Measurements from ENCODE around the gene SOWAHA. TPM values are rescaled to one million over a fixed set of nuclear protein-coding genes. Genes with fewer than 3 reads are reported as not detected.

Gene SOWAHA
- total and polyA plus RNA-seq, 2 donors (not counting 3 experiments of a cell fraction or from before 2014, with no cell fraction given) = not detected

GRCh38 chr5:132799392-132799791, 13.7 kb upstream of the SOWAHA start:
- Histone ChIP-seq H3K27me3 (ENCODE audit: control insufficient read depth in 2 of 2, insufficient read depth in 2 of 2, low read length in 2 of 2) (peaks cover 12 to 22% of the 10 kb centered on the region in 2 experiments), H3K27ac (ENCODE audit: insufficient read depth, low read depth, low read length) (no peak overlapping the region), H3K9me3 (replicated peaks; ENCODE audit: control insufficient read depth, insufficient read depth, low read length) (no peaks in the 10 kb centered on the region), H2AFZ (ENCODE audit: low read depth, low read length) (no peak overlapping the region), H3K4me1 (ENCODE audit: control insufficient read depth, extremely low read depth, insufficient read depth, low read length) (no peaks in the 10 kb centered on the region), H3K9me1 (replicated peaks; ENCODE audit: control insufficient read depth, extremely low read depth, insufficient read depth, low read length) (no peaks in the 10 kb centered on the region), H3K79me2 (ENCODE audit: control insufficient read depth, insufficient read depth, low read length) (no peaks in the 10 kb centered on the region), H3K4me3 (replicated peaks in 1 of 3; ENCODE audit: insufficient read depth in 1 of 3, low read depth in 1 of 3, low read length in 3 of 3) (no peak overlapping the region), H3K36me3 (ENCODE audit: control insufficient read depth in 2 of 2, extremely low read depth in 1 of 2, insufficient read depth in 2 of 2, low read length in 2 of 2) (no peaks in the 10 kb centered on the region), H4K20me1 (replicated peaks; ENCODE audit: control insufficient read depth, extremely low read depth, insufficient read depth, low read length) (no peaks in the 10 kb centered on the region), H3K4me2 (ENCODE audit: insufficient read depth, low read length) (no peak overlapping the region), H3K9ac (replicated peaks; ENCODE audit: extremely low read depth, insufficient read depth, low read length) (no peak overlapping the region)
- DNase-seq (ENCODE audit: low read depth, low spot score) = no peak
- CTCF ChIA-PET = interaction anchor here (0.6 to 6.3 kb wide), 5 partner anchors 8 to 45 kb away, joined by 3 to 39 read pairs (median 11); no protein-coding TSS in a partner anchor
- POLR2A ChIA-PET = no interaction called here
- no peak for FAIRE-seq
- TF ChIP-seq FOS (IDR thresholded peaks at IDR 0.05; ENCODE audit: borderline replicate concordance, insufficient read depth, low read length) (no peak), MYC (IDR thresholded peaks at IDR 0.05; ENCODE audit: low read depth, low read length) (no peak), GATA2 (IDR thresholded peaks at IDR 0.05; ENCODE audit: insufficient read depth, insufficient read length, low read depth, low read length) (no peak), MAX (IDR thresholded peaks at IDR 0.05; ENCODE audit: insufficient read depth, insufficient read length) (no peak), POLR2AphosphoS5 (IDR thresholded peaks at IDR 0.05; ENCODE audit: insufficient read depth, low read depth, low read length) (no peak), CTCF (IDR thresholded peaks at IDR 0.05; ENCODE audit: extremely low read depth in 1 of 2, insufficient read depth in 1 of 2, low read depth in 1 of 2, low read length in 2 of 2) (no peak), EZH2 (IDR thresholded peaks at IDR 0.05; ENCODE audit: borderline replicate concordance, low read depth, low read length, severe bottlenecking) (no peak), POLR2A (IDR thresholded peaks at IDR 0.05; ENCODE audit: low read depth, low read length) (no peak)
- dilution Hi-C loops (cut with MboI; ENCODE audit: extremely low pct_ligation_motif_present, low sequenced_read_pairs) (no loop called here), intact Hi-C loops (cut with micrococcal nuclease) (no loop called here)
- no TSS peak for BruUV-seq (replicated peaks)

Data from endothelial cell of umbilical vein (primary cell).